Fibroblast of pulmonary artery (primary cell): ENCODE results near the gene CHMP2A.

ENCODE experiments used
- DNase-seq: peaks from one replicate; pipeline ENCODE4 v3.0.0-alpha.2; 2010; ENCODE audit warnings: low read depth
- H3K4me3 ChIP-seq: replicated peaks from 2 replicates; pipeline ENCODE4 v1.5.1; 2011; ENCODE audit warnings: low read depth, mild to moderate bottlenecking, control low read depth, low read length, moderate library complexity
- TF ChIP-seq, protein P1 (sequence below): IDR thresholded peaks from 2 replicates; pipeline ENCODE4 v1.5.1; 2011; ENCODE audit warnings: mild to moderate bottlenecking, control low read depth, low read length, inconsistent platforms; ENCODE audit errors: missing control alignments

Gene CHMP2A

DNA sequence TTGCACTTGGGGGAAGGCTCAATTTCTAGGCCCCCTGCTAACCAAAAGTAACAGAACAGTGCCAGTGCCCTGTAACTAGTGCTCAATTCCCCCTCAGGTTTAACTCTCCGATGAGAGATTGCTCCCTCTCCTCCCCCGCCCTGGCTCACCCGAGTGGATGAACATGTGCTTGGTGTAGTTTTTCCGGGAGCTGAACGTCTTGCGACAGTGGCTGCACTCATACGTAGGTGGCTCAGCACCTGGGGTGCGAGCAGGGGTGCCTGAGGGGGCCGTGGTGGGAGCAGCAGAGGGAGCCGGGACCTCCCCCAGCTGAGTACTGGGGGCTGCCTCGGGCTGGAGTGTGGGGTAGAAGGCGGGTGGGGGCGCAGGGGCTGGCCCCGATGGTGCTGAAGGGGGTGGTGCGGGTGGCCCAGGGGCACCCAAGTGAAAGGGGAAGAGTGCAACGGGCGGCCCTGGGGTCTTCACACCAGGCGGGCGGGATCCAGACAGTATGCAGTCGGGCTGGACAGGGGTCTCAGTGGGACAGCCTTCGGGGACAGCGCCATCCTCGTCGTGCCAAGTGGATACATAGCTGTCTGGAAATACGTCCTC, 38.6 kb downstream of the CHMP2A start:
- DNase-seq: no peak
- TF ChIP-seq, protein P1, sequence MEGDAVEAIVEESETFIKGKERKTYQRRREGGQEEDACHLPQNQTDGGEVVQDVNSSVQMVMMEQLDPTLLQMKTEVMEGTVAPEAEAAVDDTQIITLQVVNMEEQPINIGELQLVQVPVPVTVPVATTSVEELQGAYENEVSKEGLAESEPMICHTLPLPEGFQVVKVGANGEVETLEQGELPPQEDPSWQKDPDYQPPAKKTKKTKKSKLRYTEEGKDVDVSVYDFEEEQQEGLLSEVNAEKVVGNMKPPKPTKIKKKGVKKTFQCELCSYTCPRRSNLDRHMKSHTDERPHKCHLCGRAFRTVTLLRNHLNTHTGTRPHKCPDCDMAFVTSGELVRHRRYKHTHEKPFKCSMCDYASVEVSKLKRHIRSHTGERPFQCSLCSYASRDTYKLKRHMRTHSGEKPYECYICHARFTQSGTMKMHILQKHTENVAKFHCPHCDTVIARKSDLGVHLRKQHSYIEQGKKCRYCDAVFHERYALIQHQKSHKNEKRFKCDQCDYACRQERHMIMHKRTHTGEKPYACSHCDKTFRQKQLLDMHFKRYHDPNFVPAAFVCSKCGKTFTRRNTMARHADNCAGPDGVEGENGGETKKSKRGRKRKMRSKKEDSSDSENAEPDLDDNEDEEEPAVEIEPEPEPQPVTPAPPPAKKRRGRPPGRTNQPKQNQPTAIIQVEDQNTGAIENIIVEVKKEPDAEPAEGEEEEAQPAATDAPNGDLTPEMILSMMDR: no peak
- no peak overlapping the region for H3K4me3 ChIP-seq

DNA sequence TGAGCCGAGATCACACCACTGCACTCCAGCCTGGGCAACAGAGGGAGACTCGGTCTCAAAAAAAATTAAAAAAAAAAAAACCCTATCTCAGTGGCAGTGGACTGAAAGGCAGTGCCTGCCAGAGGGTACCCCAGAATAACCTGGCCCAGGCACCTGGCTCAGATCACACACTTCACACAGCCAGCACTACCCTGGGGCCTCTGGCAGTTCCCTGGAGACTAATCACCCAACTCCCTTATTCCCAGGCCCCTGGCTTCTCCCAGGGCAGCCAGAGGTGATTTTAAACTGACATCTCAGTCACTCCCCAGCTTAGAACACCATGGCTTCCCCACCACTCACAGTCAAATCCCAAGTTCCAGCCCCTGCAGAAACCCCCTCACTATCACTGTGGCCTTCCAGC, 39.6 kb downstream of the CHMP2A start:
- TF ChIP-seq, protein P1: no peak
- no peak overlapping the region for H3K4me3 ChIP-seq

DNA sequence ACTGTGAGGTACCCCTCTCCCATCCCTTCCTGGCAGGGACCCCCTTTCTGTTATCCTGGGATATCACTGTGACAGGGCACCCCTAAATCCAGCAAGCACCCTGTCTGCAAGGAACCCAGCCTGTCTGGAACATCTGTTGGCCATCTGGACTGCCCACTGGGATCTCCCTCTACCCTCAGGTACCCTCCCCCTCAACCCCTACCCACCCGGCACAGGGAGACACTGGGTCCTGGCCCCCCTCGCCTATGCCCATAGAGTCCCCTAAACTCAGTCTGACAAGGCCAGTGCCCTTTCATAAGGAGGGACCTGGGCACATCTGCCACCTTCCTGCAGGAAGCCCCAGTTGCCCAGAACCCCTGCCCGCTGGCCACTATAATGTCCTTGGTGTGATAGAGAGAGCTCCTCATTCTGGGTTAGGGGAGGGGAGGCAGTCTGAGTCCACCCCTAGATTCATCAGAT, 40.3 kb downstream of the CHMP2A start:
- TF ChIP-seq, protein P1: no peak
- peak overlapping the region; percentile 35 for H3K4me3 ChIP-seq
- DNase-seq: no peak

More for the DNA sequence above, 39.6 kb downstream of the CHMP2A start:
- DNase-seq: no peak

DNA sequence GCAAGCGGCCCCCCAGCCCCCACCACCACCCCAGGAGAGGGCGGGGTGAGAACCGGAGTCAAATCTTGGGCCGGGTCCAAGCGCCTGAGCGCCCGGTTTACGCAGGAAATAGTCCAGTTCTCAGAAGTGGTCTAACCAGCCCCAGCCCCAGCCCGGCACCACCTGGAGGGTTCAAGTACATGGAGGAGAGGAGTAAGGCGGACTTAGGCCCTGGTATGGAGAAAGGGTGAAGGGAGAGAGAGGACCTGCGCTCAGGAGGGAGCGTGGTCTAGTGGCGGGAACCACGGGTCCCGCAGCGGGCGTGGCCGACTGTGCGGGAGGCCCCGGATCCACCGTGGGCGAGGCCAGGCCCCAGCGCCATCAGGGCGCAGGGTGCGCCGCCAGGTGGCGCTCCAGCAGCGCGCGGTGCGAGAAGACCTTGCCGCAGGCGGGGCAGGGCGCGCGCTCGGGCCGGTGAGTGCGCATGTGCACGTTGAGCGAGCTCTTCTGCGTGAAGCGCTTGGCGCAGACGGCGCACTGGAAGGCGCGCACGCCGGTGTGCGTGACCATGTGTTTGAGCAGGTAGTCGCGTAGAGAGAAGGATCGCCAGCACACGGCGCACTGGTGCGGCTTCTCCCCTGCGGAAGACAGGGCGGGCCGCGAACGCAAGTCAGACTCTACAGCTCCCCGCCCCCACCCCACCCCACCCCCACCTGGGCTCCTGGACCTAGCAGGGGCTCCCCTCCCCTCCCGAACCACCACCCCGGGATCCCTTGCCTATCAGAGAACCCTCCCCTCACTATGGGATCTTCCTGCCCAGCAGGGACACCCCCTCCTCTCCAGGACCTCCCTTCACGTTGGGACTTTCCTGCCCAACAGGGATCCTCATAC, 41.0 kb downstream of the CHMP2A start:
- DNase-seq: peak; percentile 88
- H3K4me3 ChIP-seq: peak overlapping the region; percentile 35
- TF ChIP-seq, protein P1: peak; percentile 37

DNA sequence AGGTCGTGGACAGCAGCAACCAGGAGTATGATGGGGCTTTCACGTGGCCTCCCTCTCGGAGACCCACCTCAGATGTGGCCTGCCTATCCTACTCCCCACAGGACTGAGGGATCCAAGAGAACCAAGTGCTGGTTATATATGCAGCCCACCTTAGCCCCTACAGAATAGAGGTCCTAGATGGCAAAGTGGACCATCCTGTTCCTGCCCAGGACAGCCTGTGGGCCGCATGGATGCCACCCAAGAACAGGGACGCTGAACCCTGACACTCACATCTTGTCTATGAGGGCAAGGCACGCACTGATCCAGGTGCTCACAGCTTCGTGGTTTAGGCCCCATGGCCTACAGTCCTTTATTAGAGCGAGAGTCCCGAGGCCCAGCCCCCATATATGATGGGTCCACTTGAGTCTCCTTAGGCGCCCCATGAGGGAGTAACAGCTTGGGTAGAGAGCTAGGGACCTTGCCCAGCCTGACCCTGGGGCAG, 41.7 kb downstream of the CHMP2A start:
- TF ChIP-seq, protein P1: no peak
- no peak overlapping the region for H3K4me3 ChIP-seq
- DNase-seq: no peak

DNA sequence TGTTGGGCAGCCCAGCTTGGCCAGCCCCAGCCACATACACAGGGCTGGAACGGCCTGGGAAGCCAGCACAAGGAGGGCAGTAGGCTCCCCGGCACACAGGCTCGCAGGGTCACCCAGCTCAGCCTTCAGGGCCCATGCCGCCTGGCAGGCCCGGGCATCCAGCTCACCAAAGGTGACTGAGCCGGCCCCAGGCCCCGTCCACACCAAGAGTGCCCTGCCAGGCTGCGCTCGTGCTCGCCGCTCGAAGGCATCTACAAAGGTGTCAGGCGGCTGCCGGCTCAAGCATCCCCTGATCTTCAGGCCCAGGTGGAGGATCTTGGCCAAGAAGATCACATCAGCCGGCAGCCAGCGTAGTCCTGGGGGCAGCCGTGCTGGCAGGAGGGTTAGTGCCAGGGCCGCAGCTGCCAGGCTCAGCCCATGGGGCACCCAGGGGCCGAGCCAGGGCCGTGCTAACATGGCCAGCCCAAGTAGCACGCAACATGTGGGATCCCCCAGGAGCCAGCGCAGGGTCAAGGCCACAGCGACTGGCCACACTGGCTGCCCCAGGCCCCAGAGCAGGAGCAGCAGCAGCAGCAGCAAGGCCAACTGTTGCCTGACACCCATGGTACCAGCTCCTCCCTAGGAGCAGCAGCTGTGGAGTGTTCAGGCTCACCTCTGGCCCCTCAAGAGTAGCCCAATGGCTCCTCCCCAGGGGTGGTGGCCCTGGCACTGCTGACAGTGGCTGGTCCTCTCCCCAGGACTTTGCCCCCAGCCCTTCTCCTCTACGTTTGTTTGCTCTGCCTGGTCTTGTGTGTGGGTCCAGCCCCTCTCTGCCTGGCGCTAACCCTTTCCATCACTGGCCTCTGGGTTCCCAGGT, 43.3 kb downstream of the CHMP2A start, which contains the start of gene SLC27A5:
Gene SLC27A5 (minus strand): TSS at position 640 of the 856 bp plus-strand sequence. CDS start 37 bp downstream, at position 603.
- no peak within 1 kb of the TSS for H3K4me3 ChIP-seq
- TF ChIP-seq, protein P1: no peak
- DNase-seq: no peak
